ENCODE results near the gene ASPSCR1. TPM values are rescaled to one million over a fixed set of nuclear protein-coding genes. Genes with fewer than 3 reads are reported as not detected.

ASPSCR1 gene
- polyA plus RNA-seq, 1 donor from 2014 or later = 30.8 TPM

GRCh38 chr17:81962499-81963441 lies 14.7 kb upstream of the ASPSCR1 start:
- peaks cover 23% of the 10 kb centered on the region for H3K27me3 Mint-ChIP-seq
- peaks cover 0 to 3% (median 2%) of the 10 kb centered on the region in 3 donors for H3K4me1 Mint-ChIP-seq
- no peaks in the 10 kb centered on the region for H3K36me3 Mint-ChIP-seq
- H3K9me3 Mint-ChIP-seq = no peaks in the 10 kb centered on the region
- peak overlapping the region in 2 of 3 donors; percentile 44 to 67 for H3K27ac Mint-ChIP-seq
- peak overlapping the region in 3 of 4 donors; percentile 33 to 80 (median 55) for H3K4me3 Mint-ChIP-seq

GRCh38 chr17:81964081-81964849 lies 13.2 kb upstream of the ASPSCR1 start:
- Mint-ChIP-seq H3K4me3 (peak overlapping the region in 2 of 4 donors; percentile 55 to 75), H3K4me1 (peaks cover 4 to 7% (median 5%) of the 10 kb centered on the region in 3 donors), H3K9me3 (no peaks in the 10 kb centered on the region), H3K36me3 (no peaks in the 10 kb centered on the region), H3K27ac (peak overlapping the region; percentile 44 to 85 (median 71)), H3K27me3 (peaks cover 12% of the 10 kb centered on the region)

GRCh38 chr17:81966343-81967243 lies 10.8 kb upstream of the ASPSCR1 start:
- Mint-ChIP-seq H3K4me1 (peaks cover 4 to 7% (median 5%) of the 10 kb centered on the region in 3 donors), H3K36me3 (no peaks in the 10 kb centered on the region), H3K4me3 (peak overlapping the region in 1 of 4 donors; percentile 58), H3K27ac (peak overlapping the region in 2 of 3 donors; percentile 5 to 34), H3K9me3 (no peaks in the 10 kb centered on the region), H3K27me3 (peaks cover 12% of the 10 kb centered on the region)

- H3K4me3 Mint-ChIP-seq = peak overlapping the region in 1 of 4 donors; percentile 58
- H3K27me3 Mint-ChIP-seq = peaks cover 10% of the 10 kb centered on the region
- H3K9me3 Mint-ChIP-seq = no peaks in the 10 kb centered on the region
- H3K27ac Mint-ChIP-seq = no peak overlapping the region
- no peaks in the 10 kb centered on the region for H3K36me3 Mint-ChIP-seq
- peaks cover 4 to 6% (median 5%) of the 10 kb centered on the region in 3 donors for H3K4me1 Mint-ChIP-seq
Observed at GRCh38 chr17:81967244-81967532, 10.2 kb upstream of the ASPSCR1 start.

GRCh38 chr17:81967533-81968395 lies 9.7 kb upstream of the ASPSCR1 start:
- Mint-ChIP-seq H3K27me3 (peaks cover 8% of the 10 kb centered on the region), H3K4me1 (peaks cover 4 to 5% (median 4%) of the 10 kb centered on the region in 3 donors), H3K9me3 (no peaks in the 10 kb centered on the region), H3K4me3 (peak overlapping the region in 3 of 4 donors; percentile 44 to 82 (median 60)), H3K27ac (peak overlapping the region in 1 of 3 donors; percentile 12), H3K36me3 (no peaks in the 10 kb centered on the region)

- peaks cover 4% of the 10 kb centered on the region for H3K27me3 Mint-ChIP-seq
- H3K36me3 Mint-ChIP-seq = no peaks in the 10 kb centered on the region
- no peak overlapping the region for H3K27ac Mint-ChIP-seq
- H3K4me1 Mint-ChIP-seq = peaks cover 4 to 5% (median 4%) of the 10 kb centered on the region in 3 donors
- H3K4me3 Mint-ChIP-seq = peak overlapping the region in 2 of 4 donors; percentile 60 to 82
- no peaks in the 10 kb centered on the region for H3K9me3 Mint-ChIP-seq
Observed at GRCh38 chr17:81968396-81968745, 9.1 kb upstream of the ASPSCR1 start.

- no peak overlapping the region for H3K27ac Mint-ChIP-seq
- no peaks in the 10 kb centered on the region for H3K36me3 Mint-ChIP-seq
- H3K27me3 Mint-ChIP-seq = peaks cover 6% of the 10 kb centered on the region
- H3K4me1 Mint-ChIP-seq = peaks cover 4 to 5% (median 4%) of the 10 kb centered on the region in 3 donors
- no peaks in the 10 kb centered on the region for H3K9me3 Mint-ChIP-seq
- no peak overlapping the region for H3K4me3 Mint-ChIP-seq
Observed at GRCh38 chr17:81968850-81969812, 8.3 kb upstream of the ASPSCR1 start.

GRCh38 chr17:81973432-81973831 lies 4.0 kb upstream of the ASPSCR1 start:
- Mint-ChIP-seq H3K4me3 (peak overlapping the region in 1 of 4 donors; percentile 29), H3K36me3 (no peaks in the 10 kb centered on the region), H3K27ac (no peak overlapping the region), H3K4me1 (peaks cover 0 to 3% (median 2%) of the 10 kb centered on the region in 3 donors), H3K27me3 (peaks cover 4% of the 10 kb centered on the region), H3K9me3 (no peaks in the 10 kb centered on the region)

GRCh38 chr17:81976332-81977210 lies 858 bp upstream of the ASPSCR1 start:
- peak overlapping the region; percentile 23 to 97 (median 89) for H3K27ac Mint-ChIP-seq
- H3K4me1 Mint-ChIP-seq = peaks cover 0 to 5% (median 3%) of the 10 kb centered on the region in 3 donors
- H3K36me3 Mint-ChIP-seq = no peaks in the 10 kb centered on the region
- H3K9me3 Mint-ChIP-seq = no peaks in the 10 kb centered on the region
- H3K4me3 Mint-ChIP-seq = peak overlapping the region; percentile 91 to 99 (median 96)
- H3K27me3 Mint-ChIP-seq = peaks cover 4% of the 10 kb centered on the region

GRCh38 chr17:81978524-81979298 lies 1.3 kb downstream of the ASPSCR1 start:
- peaks cover 4% of the 10 kb centered on the region for H3K27me3 Mint-ChIP-seq
- no peaks in the 10 kb centered on the region for H3K9me3 Mint-ChIP-seq
- H3K36me3 Mint-ChIP-seq = peaks cover 2% of the 10 kb centered on the region
- peaks cover 0 to 7% (median 3%) of the 10 kb centered on the region in 3 donors for H3K4me1 Mint-ChIP-seq
- peak overlapping the region in 2 of 3 donors; percentile 53 to 59 for H3K27ac Mint-ChIP-seq
- peak overlapping the region; percentile 66 to 72 (median 71) for H3K4me3 Mint-ChIP-seq

- H3K4me3 Mint-ChIP-seq = peak overlapping the region; percentile 12 to 66 (median 40)
- H3K4me1 Mint-ChIP-seq = peaks cover 3 to 5% (median 5%) of the 10 kb centered on the region in 3 donors
- no peaks in the 10 kb centered on the region for H3K9me3 Mint-ChIP-seq
- peak overlapping the region in 2 of 3 donors; percentile 59 to 86 for H3K27ac Mint-ChIP-seq
- peaks cover 2% of the 10 kb centered on the region for H3K27me3 Mint-ChIP-seq
- H3K36me3 Mint-ChIP-seq = peaks cover 3% of the 10 kb centered on the region
Observed at GRCh38 chr17:81980122-81980521, 2.7 kb downstream of the ASPSCR1 start.

All from IgD-negative memory B cell (primary cell).